ENCODE results near the gene PPP6R1. TPM values are rescaled to one million over a fixed set of nuclear protein-coding genes. Genes with fewer than 3 reads are reported as not detected.

Gene PPP6R1
- total RNA-seq, 1 experiment from 2014 or later, result 172 TPM

DNA sequence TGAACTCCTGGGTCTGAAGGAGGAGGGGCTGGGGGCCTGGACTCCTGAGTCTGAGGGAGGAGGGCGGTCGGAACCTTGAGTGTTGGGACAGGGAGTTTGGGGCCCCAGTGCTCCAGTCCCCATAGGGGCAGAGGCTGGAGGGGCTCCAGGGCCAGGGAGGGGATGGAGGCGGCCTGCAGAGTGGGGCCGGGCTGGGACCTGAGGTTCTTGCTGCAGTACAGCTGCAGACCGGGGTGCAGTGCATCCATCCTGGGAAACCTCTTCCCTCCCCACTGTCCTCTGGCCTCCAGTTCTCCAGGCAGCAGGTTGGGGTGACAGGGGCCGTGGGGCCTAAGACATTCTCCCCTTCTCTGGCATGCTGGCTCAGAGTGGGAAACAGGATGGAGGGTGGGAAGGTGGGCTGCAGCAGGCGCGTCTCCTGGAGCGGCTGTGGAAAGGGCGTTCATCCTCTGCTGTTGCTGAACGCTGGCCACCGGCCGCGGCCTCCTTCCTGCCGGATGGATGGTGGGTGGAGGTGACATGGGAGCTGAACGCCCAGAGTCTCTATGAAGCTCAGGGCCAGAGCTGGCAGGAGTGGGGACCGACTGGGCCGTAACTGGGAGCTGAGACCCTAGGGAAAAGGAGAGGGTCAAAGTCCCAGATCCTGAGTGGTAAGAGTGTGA lies 26.5 kb upstream of the PPP6R1 start:
- in situ Hi-C loops (cut with HindIII; ENCODE audit: low pct_unique_long_range_greater_than_20kb, low sequenced_read_pairs), result no loop called here
- BruUV-seq (replicated peaks), result no TSS peak
- Histone ChIP-seq H3K4me3 (ENCODE audit: low read depth in 2 of 2, low read length in 2 of 2) (peak overlapping the region in 1 of 2 experiments; percentile 26; a peak in 3 of 4 replicates), H3K36me3 (ENCODE audit: control insufficient read depth, insufficient read depth, low read length) (no peaks in the 10 kb centered on the region), H3K27me3 (ENCODE audit: control insufficient read depth, insufficient read depth, low read length) (no peaks in the 10 kb centered on the region), H3K4me1 (ENCODE audit: control insufficient read depth, insufficient read depth, low read length) (peaks cover 19% of the 10 kb centered on the region), H3K9me3 (ENCODE audit: control insufficient read depth, insufficient read depth, low read depth, low read length) (no peaks in the 10 kb centered on the region), H3K27ac (ENCODE audit: low read length) (no peak overlapping the region)
- intact Hi-C loops (cut with micrococcal nuclease; ENCODE audit: unreplicated experiment), result no loop called here
- ChIA-PET POLR2A (interaction anchor here (0.7 kb wide), 1 partner anchor 78 kb away, joined by 12 read pairs; no protein-coding TSS in a partner anchor), CTCF (no interaction called here)
- peak; percentile 43 for ATAC-seq
- no peak for TF ChIP-seq SIN3A (IDR thresholded peaks at IDR 0.05; ENCODE audit: borderline replicate concordance, insufficient read depth, low read depth, low read length)
- TF ChIP-seq POLR2AphosphoS5 (IDR thresholded peaks at IDR 0.05; ENCODE audit: low read depth, low read length), result no peak
- TF ChIP-seq, protein P1, sequence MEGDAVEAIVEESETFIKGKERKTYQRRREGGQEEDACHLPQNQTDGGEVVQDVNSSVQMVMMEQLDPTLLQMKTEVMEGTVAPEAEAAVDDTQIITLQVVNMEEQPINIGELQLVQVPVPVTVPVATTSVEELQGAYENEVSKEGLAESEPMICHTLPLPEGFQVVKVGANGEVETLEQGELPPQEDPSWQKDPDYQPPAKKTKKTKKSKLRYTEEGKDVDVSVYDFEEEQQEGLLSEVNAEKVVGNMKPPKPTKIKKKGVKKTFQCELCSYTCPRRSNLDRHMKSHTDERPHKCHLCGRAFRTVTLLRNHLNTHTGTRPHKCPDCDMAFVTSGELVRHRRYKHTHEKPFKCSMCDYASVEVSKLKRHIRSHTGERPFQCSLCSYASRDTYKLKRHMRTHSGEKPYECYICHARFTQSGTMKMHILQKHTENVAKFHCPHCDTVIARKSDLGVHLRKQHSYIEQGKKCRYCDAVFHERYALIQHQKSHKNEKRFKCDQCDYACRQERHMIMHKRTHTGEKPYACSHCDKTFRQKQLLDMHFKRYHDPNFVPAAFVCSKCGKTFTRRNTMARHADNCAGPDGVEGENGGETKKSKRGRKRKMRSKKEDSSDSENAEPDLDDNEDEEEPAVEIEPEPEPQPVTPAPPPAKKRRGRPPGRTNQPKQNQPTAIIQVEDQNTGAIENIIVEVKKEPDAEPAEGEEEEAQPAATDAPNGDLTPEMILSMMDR (IDR thresholded peaks at IDR 0.05), result no peak
- DNase-seq (ENCODE audit: low read depth, low spot score), result no peak

- ATAC-seq (no peak), DNase-seq (ENCODE audit: low read depth, low spot score) (no peak)
- Histone ChIP-seq H3K4me1 (ENCODE audit: control insufficient read depth, insufficient read depth, low read length) (peaks cover 19% of the 10 kb centered on the region), H3K9me3 (ENCODE audit: control insufficient read depth, insufficient read depth, low read depth, low read length) (no peaks in the 10 kb centered on the region), H3K4me3 (ENCODE audit: low read depth in 2 of 2, low read length in 2 of 2) (peak overlapping the region; percentile 14 to 16; a peak in 3 of 4 replicates), H3K27ac (ENCODE audit: low read length) (no peak overlapping the region), H3K27me3 (ENCODE audit: control insufficient read depth, insufficient read depth, low read length) (no peaks in the 10 kb centered on the region), H3K36me3 (ENCODE audit: control insufficient read depth, insufficient read depth, low read length) (no peaks in the 10 kb centered on the region)
- no TSS peak for BruUV-seq (replicated peaks)
- in situ Hi-C loops (cut with HindIII; ENCODE audit: low pct_unique_long_range_greater_than_20kb, low sequenced_read_pairs), result no loop called here
- intact Hi-C loops (cut with micrococcal nuclease; ENCODE audit: unreplicated experiment), result no loop called here
- TF ChIP-seq REST (IDR thresholded peaks at IDR 0.05; ENCODE audit: insufficient read depth in 1 of 2, low read depth in 2 of 2, low read length in 1 of 2) (no peak), TCF7L2 (IDR thresholded peaks at IDR 0.05; ENCODE audit: low read depth, low read length) (no peak), SIN3A (IDR thresholded peaks at IDR 0.05; ENCODE audit: borderline replicate concordance, insufficient read depth, low read depth, low read length) (no peak), POLR2AphosphoS5 (IDR thresholded peaks at IDR 0.05; ENCODE audit: low read depth, low read length) (no peak)
- TF ChIP-seq, protein P1 (IDR thresholded peaks at IDR 0.05), result no peak
- POLR2A ChIA-PET, result no interaction called here
- CTCF ChIA-PET, result no interaction called here
These were observed 25.7 kb upstream of the PPP6R1 start for GRCh38 chr19:55284405-55285058.

All from Panc1 (cell line).